HG03558 (cell line): ENCODE results near the gene NOL9.

Experiments used
- ATAC-seq: cut with Tn5 transposase; IDR thresholded peaks from one replicate; pipeline ENCODE4 v1.9.1; 2021; ENCODE audit warnings: moderate number of reproducible peaks; ENCODE audit not compliant: unreplicated experiment; ENCODE audit errors: extremely low read depth

NOL9 gene

GRCh38 chr1:6530504-6531160, 23.7 kb downstream of the NOL9 start:
- ATAC-seq = no peak

- no peak for ATAC-seq
Measured at GRCh38 chr1:6528492-6528891, 25.8 kb downstream of the NOL9 start.

- no peak for ATAC-seq
Measured at GRCh38 chr1:6526316-6526715, 28.0 kb downstream of the NOL9 start.

GRCh38 chr1:6523566-6523965, 30.7 kb downstream of the NOL9 start:
- no peak for ATAC-seq

- no peak for ATAC-seq
Measured at GRCh38 chr1:6521536-6521935, 32.8 kb downstream of the NOL9 start.

GRCh38 chr1:6519935-6520671, 34.2 kb downstream of the NOL9 start:
- no peak for ATAC-seq

- ATAC-seq = no peak
Measured at GRCh38 chr1:6519491-6519934, 34.8 kb downstream of the NOL9 start.

- no peak for ATAC-seq
Measured at GRCh38 chr1:6517435-6517851, 36.9 kb downstream of the NOL9 start.

- no peak for ATAC-seq
Measured at GRCh38 chr1:6515771-6516170, 38.5 kb downstream of the NOL9 start.

- no peak for ATAC-seq
Measured at GRCh38 chr1:6513320-6513801, 41.0 kb downstream of the NOL9 start.

GRCh38 chr1:6512908-6513280, 41.4 kb downstream of the NOL9 start:
- no peak for ATAC-seq

GRCh38 chr1:6512245-6512907, 41.9 kb downstream of the NOL9 start:
- no peak for ATAC-seq

- ATAC-seq = no peak
Measured at GRCh38 chr1:6511561-6512244, 42.6 kb downstream of the NOL9 start.

GRCh38 chr1:6511056-6511455, 43.3 kb downstream of the NOL9 start:
- ATAC-seq = no peak

- no peak for ATAC-seq
Measured at GRCh38 chr1:6510493-6510892, 43.8 kb downstream of the NOL9 start.

GRCh38 chr1:6509919-6510291, 44.4 kb downstream of the NOL9 start:
- no peak for ATAC-seq

GRCh38 chr1:6509220-6509918, 44.9 kb downstream of the NOL9 start:
- no peak for ATAC-seq

- no peak for ATAC-seq
Measured at GRCh38 chr1:6508816-6509189, 45.5 kb downstream of the NOL9 start.

GRCh38 chr1:6508154-6508815, 46.0 kb downstream of the NOL9 start:
- no peak for ATAC-seq

GRCh38 chr1:6507461-6507911, 46.8 kb downstream of the NOL9 start:
- ATAC-seq = no peak
